Measurements from ENCODE around the gene AOC3. TPM values are rescaled to one million over a fixed set of nuclear protein-coding genes. Genes with fewer than 3 reads are reported as not detected.
A peak's percentile ranks its signal among the peaks of the same experiment; 100 is the strongest.

Gene AOC3
- total RNA-seq, 2 donors from 2014 or later: 5.3 to 28.3 TPM

- Histone ChIP-seq H3K27me3 (no peaks in the 10 kb centered on the region), H3K27ac (no peak overlapping the region), H3K9ac (ENCODE audit: low read depth in 2 of 2, low read length in 2 of 2) (no peak overlapping the region), H3K4me3 (no peak overlapping the region), H3K4me1 (no peaks in the 10 kb centered on the region), H3K9me3 (no peaks in the 10 kb centered on the region), H3K36me3 (peaks cover 20% of the 10 kb centered on the region)
- DNase-seq: no peak
- TF ChIP-seq, protein P1, sequence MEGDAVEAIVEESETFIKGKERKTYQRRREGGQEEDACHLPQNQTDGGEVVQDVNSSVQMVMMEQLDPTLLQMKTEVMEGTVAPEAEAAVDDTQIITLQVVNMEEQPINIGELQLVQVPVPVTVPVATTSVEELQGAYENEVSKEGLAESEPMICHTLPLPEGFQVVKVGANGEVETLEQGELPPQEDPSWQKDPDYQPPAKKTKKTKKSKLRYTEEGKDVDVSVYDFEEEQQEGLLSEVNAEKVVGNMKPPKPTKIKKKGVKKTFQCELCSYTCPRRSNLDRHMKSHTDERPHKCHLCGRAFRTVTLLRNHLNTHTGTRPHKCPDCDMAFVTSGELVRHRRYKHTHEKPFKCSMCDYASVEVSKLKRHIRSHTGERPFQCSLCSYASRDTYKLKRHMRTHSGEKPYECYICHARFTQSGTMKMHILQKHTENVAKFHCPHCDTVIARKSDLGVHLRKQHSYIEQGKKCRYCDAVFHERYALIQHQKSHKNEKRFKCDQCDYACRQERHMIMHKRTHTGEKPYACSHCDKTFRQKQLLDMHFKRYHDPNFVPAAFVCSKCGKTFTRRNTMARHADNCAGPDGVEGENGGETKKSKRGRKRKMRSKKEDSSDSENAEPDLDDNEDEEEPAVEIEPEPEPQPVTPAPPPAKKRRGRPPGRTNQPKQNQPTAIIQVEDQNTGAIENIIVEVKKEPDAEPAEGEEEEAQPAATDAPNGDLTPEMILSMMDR (IDR thresholded peaks at IDR 0.05): no peak
- intact Hi-C loops (cut with DNase I): no loop called here
These were observed 36.2 kb upstream of the AOC3 start for GRCh38 chr17:42814633-42815399.

GRCh38 chr17:42817866-42818265 lies 33.1 kb upstream of the AOC3 start:
- TF ChIP-seq, protein P1 (IDR thresholded peaks at IDR 0.05): no peak
- H3K4me3 ChIP-seq: no peak overlapping the region
- no peaks in the 10 kb centered on the region for H3K9me3 ChIP-seq
- intact Hi-C loops (cut with DNase I): no loop called here
- H3K4me1 ChIP-seq: peaks cover 5% of the 10 kb centered on the region
- H3K27me3 ChIP-seq: no peaks in the 10 kb centered on the region
- DNase-seq: no peak
- H3K9ac ChIP-seq (ENCODE audit: low read depth in 2 of 2, low read length in 2 of 2): no peak overlapping the region
- peaks cover 10% of the 10 kb centered on the region for H3K36me3 ChIP-seq
- H3K27ac ChIP-seq: no peak overlapping the region

DNA sequence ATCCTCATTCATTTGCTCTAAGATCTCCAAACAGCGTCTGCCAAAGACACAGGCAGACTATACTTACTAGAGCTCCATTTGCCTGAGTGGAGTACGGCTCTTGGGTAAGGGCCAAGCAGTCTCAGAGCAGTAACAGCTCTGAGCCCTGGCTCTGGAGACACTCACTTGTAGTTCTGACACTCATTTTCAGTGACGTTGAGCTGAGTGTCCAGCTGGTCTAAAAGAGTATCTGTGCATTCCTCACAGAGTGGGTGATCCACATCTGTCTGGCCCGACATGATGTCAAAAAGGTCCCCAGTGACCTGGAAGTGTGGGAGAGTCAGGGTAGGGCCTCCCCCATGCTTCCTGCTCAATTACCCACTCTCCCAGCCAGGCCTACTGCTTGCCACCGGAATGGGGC lies 32.6 kb upstream of the AOC3 start:
- intact Hi-C loops (cut with DNase I): no loop called here
- Histone ChIP-seq H3K4me3 (no peak overlapping the region), H3K4me1 (peaks cover 10% of the 10 kb centered on the region), H3K27ac (no peak overlapping the region), H3K36me3 (peaks cover 10% of the 10 kb centered on the region), H3K27me3 (no peaks in the 10 kb centered on the region), H3K9me3 (no peaks in the 10 kb centered on the region), H3K9ac (ENCODE audit: low read depth in 2 of 2, low read length in 2 of 2) (no peak overlapping the region)
- TF ChIP-seq, protein P1 (IDR thresholded peaks at IDR 0.05): no peak
- DNase-seq: no peak

GRCh38 chr17:42819939-42820535 lies 31.0 kb upstream of the AOC3 start:
- DNase-seq: peak; percentile 55
- Histone ChIP-seq H3K4me1 (peaks cover 11% of the 10 kb centered on the region), H3K9ac (ENCODE audit: low read depth in 2 of 2, low read length in 2 of 2) (no peak overlapping the region), H3K36me3 (peaks cover 10% of the 10 kb centered on the region), H3K4me3 (no peak overlapping the region), H3K27ac (no peak overlapping the region), H3K9me3 (no peaks in the 10 kb centered on the region), H3K27me3 (no peaks in the 10 kb centered on the region)
- TF ChIP-seq, protein P1 (IDR thresholded peaks at IDR 0.05): peak; percentile 50
- intact Hi-C loops (cut with DNase I): loop anchor here (5.0 kb wide), 1 partner anchor 43 kb away; no protein-coding TSS in a partner anchor

DNA sequence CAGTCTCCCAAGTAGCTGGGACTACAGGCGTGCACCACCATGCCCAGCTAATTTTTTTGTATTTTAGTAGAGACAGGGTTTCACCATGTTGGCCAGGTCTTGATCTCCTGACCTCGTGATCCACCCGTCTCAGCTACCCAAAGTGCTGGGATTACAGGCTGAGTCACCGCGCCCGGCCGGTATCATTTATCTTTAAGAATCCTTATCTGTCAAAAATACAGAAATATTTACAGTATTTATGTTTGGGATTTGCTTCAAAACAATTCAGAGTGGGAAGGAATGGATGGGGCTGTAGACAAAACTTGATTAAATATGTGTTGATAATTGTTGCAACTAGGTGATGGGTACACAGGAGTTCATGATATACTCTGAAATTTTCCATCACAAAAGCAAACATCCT lies 29.8 kb upstream of the AOC3 start:
- H3K4me3 ChIP-seq: no peak overlapping the region
- no peak overlapping the region for H3K9ac ChIP-seq (ENCODE audit: low read depth in 2 of 2, low read length in 2 of 2)
- H3K36me3 ChIP-seq: peaks cover 10% of the 10 kb centered on the region
- DNase-seq: no peak
- TF ChIP-seq, protein P1 (IDR thresholded peaks at IDR 0.05): no peak
- H3K9me3 ChIP-seq: no peaks in the 10 kb centered on the region
- H3K27me3 ChIP-seq: no peaks in the 10 kb centered on the region
- intact Hi-C loops (cut with DNase I): loop anchor here (5.0 kb wide), 1 partner anchor 44 kb away; no protein-coding TSS in a partner anchor
- no peak overlapping the region for H3K27ac ChIP-seq
- peaks cover 11% of the 10 kb centered on the region for H3K4me1 ChIP-seq

Data from colonic mucosa (tissue), 4 donors.